Peyer's patch (tissue), 4 donors: ENCODE measurements around the gene BMP7. TPM values are rescaled to one million over a fixed set of nuclear protein-coding genes. Genes with fewer than 3 reads are reported as not detected.

Source experiments
- DNase-seq, 3 donors: peaks; one replicate each; pipeline ENCODE4 v3.0.0-alpha.2; 2017 to 2019
- H3K27ac ChIP-seq, 4 donors: fragments of 200-600 bp; sonication (generic); one replicate each; pipeline ENCODE4 v1.5.1; 2016 to 2019
- H3K27me3 ChIP-seq, 2 donors: fragments of 200-600 bp; sonication (generic); one replicate each; pipeline ENCODE4 v1.5.1; 2019
- H3K36me3 ChIP-seq, 3 donors: fragments of 200-600 bp; sonication (generic); one replicate each; pipeline ENCODE4 v1.5.1; 2016 to 2019
- H3K4me1 ChIP-seq, 4 donors: fragments of 200-600 bp; sonication (generic); one replicate each; pipeline ENCODE4 v1.5.1; 2016 to 2019
- H3K4me3 ChIP-seq, 4 donors: fragments of 200-600 bp; sonication (generic); 1 replicate in 3 of 4; 2 replicates in 1 of 4; pipeline ENCODE4 v1.5.1; 2016 to 2019; ENCODE audit warnings: mild to moderate bottlenecking in 1 of 4
- H3K9me3 ChIP-seq, 4 donors: fragments of 200-600 bp; sonication (generic); one replicate each; pipeline ENCODE4 v1.5.1; 2016 to 2019; ENCODE audit warnings: mild to moderate bottlenecking in 1 of 4
- CTCF ChIP-seq, 6 experiments: fragments of 450-650 bp in 4 of 6; fragments of 200-600 bp in 2 of 6; sonication (generic) in 1 of 6; IDR thresholded peaks; one replicate each; pipeline ENCODE4 v1.5.1; 2017 to 2019; ENCODE audit warnings: antibody characterized with exemption in 6 of 6, mild to moderate bottlenecking in 3 of 6, moderate library complexity in 1 of 6
- POLR2A ChIP-seq, 2 donors: fragments of 450-650 bp; IDR thresholded peaks; one replicate each; pipeline ENCODE4 v1.5.1; 2017; ENCODE audit warnings: antibody characterized with exemption in 2 of 2, mild to moderate bottlenecking in 2 of 2, moderate library complexity in 2 of 2
- total RNA-seq, 4 donors: library from RNA; depleted of rRNA; stranded (reverse); fragments of >200 nt; gene quantifications; one replicate each; pipeline ENCODE4 v1.1.0, GENCODE V29; 2016

Gene BMP7
- total RNA-seq, 4 donors from 2014 or later, result 0.67 to 2.7 TPM; not detected in 2

- no peaks in the 10 kb centered on the region for H3K4me1 ChIP-seq
- H3K27ac ChIP-seq, result no peak overlapping the region
- no peaks in the 10 kb centered on the region for H3K36me3 ChIP-seq
- DNase-seq, result no peak
- H3K27me3 ChIP-seq, result no peaks in the 10 kb centered on the region
- H3K4me3 ChIP-seq, result no peak overlapping the region
- no peaks in the 10 kb centered on the region for H3K9me3 ChIP-seq
- TF ChIP-seq CTCF (IDR thresholded peaks at IDR 0.05), result no peak
Measured at GRCh38 chr20:57252559-57253162, 13.8 kb downstream of the BMP7 start.

DNA sequence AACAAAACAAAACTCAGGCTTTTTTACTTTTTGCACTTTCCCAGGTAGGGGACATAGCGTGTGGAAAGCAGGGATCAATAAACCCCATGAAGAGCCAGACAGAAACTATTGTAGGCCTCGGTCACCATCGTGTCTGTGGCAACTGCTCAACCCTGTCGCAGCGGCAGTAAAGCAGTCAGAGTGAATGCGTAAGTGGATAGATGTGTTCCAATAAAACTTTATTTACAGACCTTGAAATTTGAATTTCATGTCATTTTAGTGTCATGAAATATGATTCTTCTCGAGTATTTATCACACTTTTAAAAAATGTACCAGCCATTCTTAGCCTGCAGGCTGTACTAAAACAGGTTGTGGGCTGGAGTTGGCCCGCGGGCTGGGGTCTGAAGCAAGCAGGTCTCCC is 14.5 kb downstream of the BMP7 start:
- Histone ChIP-seq H3K9me3 (no peaks in the 10 kb centered on the region), H3K27ac (no peak overlapping the region), H3K27me3 (no peaks in the 10 kb centered on the region), H3K36me3 (no peaks in the 10 kb centered on the region), H3K4me3 (no peak overlapping the region), H3K4me1 (no peaks in the 10 kb centered on the region)
- no peak for DNase-seq
- no peak for TF ChIP-seq CTCF (IDR thresholded peaks at IDR 0.05)
- no peak for TF ChIP-seq POLR2A (IDR thresholded peaks at IDR 0.05)

GRCh38 chr20:57251344-57251743 is 15.1 kb downstream of the BMP7 start:
- H3K27ac ChIP-seq, result no peak overlapping the region
- H3K9me3 ChIP-seq, result no peaks in the 10 kb centered on the region
- H3K36me3 ChIP-seq, result no peaks in the 10 kb centered on the region
- no peaks in the 10 kb centered on the region for H3K4me1 ChIP-seq
- TF ChIP-seq CTCF (IDR thresholded peaks at IDR 0.05) (no peak), POLR2A (IDR thresholded peaks at IDR 0.05) (no peak)
- no peaks in the 10 kb centered on the region for H3K27me3 ChIP-seq
- DNase-seq, result no peak
- no peak overlapping the region for H3K4me3 ChIP-seq

GRCh38 chr20:57250607-57251343 is 15.7 kb downstream of the BMP7 start:
- H3K9me3 ChIP-seq, result no peaks in the 10 kb centered on the region
- H3K4me3 ChIP-seq, result no peak overlapping the region
- H3K4me1 ChIP-seq, result no peaks in the 10 kb centered on the region
- no peak for DNase-seq
- H3K36me3 ChIP-seq, result no peaks in the 10 kb centered on the region
- TF ChIP-seq POLR2A (IDR thresholded peaks at IDR 0.05) (no peak), CTCF (IDR thresholded peaks at IDR 0.05) (no peak)
- no peaks in the 10 kb centered on the region for H3K27me3 ChIP-seq
- H3K27ac ChIP-seq, result no peak overlapping the region

GRCh38 chr20:57249772-57250171 is 16.7 kb downstream of the BMP7 start:
- Histone ChIP-seq H3K4me1 (no peaks in the 10 kb centered on the region), H3K9me3 (no peaks in the 10 kb centered on the region), H3K27ac (no peak overlapping the region), H3K27me3 (no peaks in the 10 kb centered on the region), H3K4me3 (no peak overlapping the region), H3K36me3 (no peaks in the 10 kb centered on the region)
- DNase-seq, result no peak
- no peak for TF ChIP-seq POLR2A (IDR thresholded peaks at IDR 0.05)
- no peak for TF ChIP-seq CTCF (IDR thresholded peaks at IDR 0.05)
